ENCODE results near the gene OSBPL3. TPM values are rescaled to one million over a fixed set of nuclear protein-coding genes. Genes with fewer than 3 reads are reported as not detected.
A peak's percentile ranks its signal among the peaks of the same experiment; 100 is the strongest.

OSBPL3 gene
- total and polyA plus RNA-seq, 4 experiments from 2014 or later: 6.9 to 72.7 (median 40.5) TPM

GRCh38 chr7:24784277-24784676 is 195.7 kb downstream of the OSBPL3 start:
- no peaks in the 10 kb centered on the region for H3K27me3 Mint-ChIP-seq
- Histone ChIP-seq H3K4me3 (ENCODE audit: low read length in 2 of 2) (no peak overlapping the region), H3K27ac (ENCODE audit: low read depth, low read length) (no peak overlapping the region), H3K36me3 (ENCODE audit: insufficient read depth, low read length) (no peaks in the 10 kb centered on the region), H3K27me3 (ENCODE audit: insufficient read depth, low read length) (no peaks in the 10 kb centered on the region), H3K4me1 (ENCODE audit: insufficient read depth, low read length) (no peaks in the 10 kb centered on the region), H3K9me3 (ENCODE audit: control insufficient read depth in 1 of 2, low read length in 2 of 2) (no peaks in the 10 kb centered on the region)
- POLR2A ChIA-PET (ENCODE audit: partially characterized antibody): no interaction called here
- H3K27ac Mint-ChIP-seq: no peak overlapping the region
- H3K9me3 Mint-ChIP-seq: peaks cover 0 to 16% (median 2%) of the 10 kb centered on the region in 8 donors
- H3K4me1 Mint-ChIP-seq: no peaks in the 10 kb centered on the region
- no peak overlapping the region for H3K4me3 Mint-ChIP-seq
- CTCF ChIA-PET (ENCODE audit: partially characterized antibody): no interaction called here
- no peak for DNase-seq
- peaks cover 0 to 19% of the 10 kb centered on the region in 2 donors for H3K36me3 Mint-ChIP-seq
- intact Hi-C loops (cut with micrococcal nuclease): no loop called here

DNA sequence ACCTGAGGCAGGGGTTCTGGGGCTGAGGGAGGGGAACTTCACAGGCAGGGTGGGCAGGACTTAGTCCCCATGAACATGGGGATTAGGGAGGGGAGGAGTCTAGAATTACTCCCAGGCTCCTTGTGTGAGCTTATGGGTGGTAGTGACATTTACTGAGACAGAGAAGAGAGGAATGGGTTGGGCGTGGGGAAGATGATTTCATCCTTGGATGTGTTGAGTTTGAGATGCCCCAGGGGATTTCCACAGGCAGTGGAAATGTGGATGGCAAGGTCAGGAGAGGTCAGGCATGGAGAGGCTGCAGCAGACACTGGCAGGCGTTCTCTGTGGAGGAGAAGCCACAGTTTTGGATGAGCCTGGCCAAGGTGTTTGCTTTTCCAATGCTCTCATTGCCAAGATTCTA is 196.3 kb downstream of the OSBPL3 start:
- Mint-ChIP-seq H3K4me3 (no peak overlapping the region), H3K36me3 (peaks cover 0 to 19% of the 10 kb centered on the region in 2 donors), H3K27ac (no peak overlapping the region), H3K9me3 (peaks cover 0 to 16% (median 2%) of the 10 kb centered on the region in 8 donors), H3K4me1 (no peaks in the 10 kb centered on the region), H3K27me3 (no peaks in the 10 kb centered on the region)
- CTCF ChIA-PET (ENCODE audit: partially characterized antibody): no interaction called here
- POLR2A ChIA-PET (ENCODE audit: partially characterized antibody): no interaction called here
- DNase-seq: no peak
- Histone ChIP-seq H3K4me1 (ENCODE audit: insufficient read depth, low read length) (no peaks in the 10 kb centered on the region), H3K27me3 (ENCODE audit: insufficient read depth, low read length) (no peaks in the 10 kb centered on the region), H3K9me3 (ENCODE audit: control insufficient read depth in 1 of 2, low read length in 2 of 2) (no peaks in the 10 kb centered on the region), H3K27ac (ENCODE audit: low read depth, low read length) (no peak overlapping the region), H3K4me3 (ENCODE audit: low read length in 2 of 2) (no peak overlapping the region), H3K36me3 (ENCODE audit: insufficient read depth, low read length) (no peaks in the 10 kb centered on the region)
- intact Hi-C loops (cut with micrococcal nuclease): no loop called here

- Mint-ChIP-seq H3K4me3 (no peak overlapping the region), H3K9me3 (peaks cover 0 to 16% (median 2%) of the 10 kb centered on the region in 8 donors), H3K27ac (peak overlapping the region in 1 of 7 donors; percentile 49), H3K36me3 (peaks cover 0 to 19% of the 10 kb centered on the region in 2 donors), H3K4me1 (no peaks in the 10 kb centered on the region), H3K27me3 (no peaks in the 10 kb centered on the region)
- Histone ChIP-seq H3K4me3 (ENCODE audit: low read length in 2 of 2) (no peak overlapping the region), H3K9me3 (ENCODE audit: control insufficient read depth in 1 of 2, low read length in 2 of 2) (no peaks in the 10 kb centered on the region), H3K27ac (ENCODE audit: low read depth, low read length) (no peak overlapping the region), H3K36me3 (ENCODE audit: insufficient read depth, low read length) (no peaks in the 10 kb centered on the region), H3K27me3 (ENCODE audit: insufficient read depth, low read length) (no peaks in the 10 kb centered on the region), H3K4me1 (ENCODE audit: insufficient read depth, low read length) (no peaks in the 10 kb centered on the region)
- POLR2A ChIA-PET (ENCODE audit: partially characterized antibody): no interaction called here
- no peak for DNase-seq
- intact Hi-C loops (cut with micrococcal nuclease): no loop called here
- CTCF ChIA-PET (ENCODE audit: partially characterized antibody): no interaction called here
Measured at GRCh38 chr7:24781106-24781505, 198.9 kb downstream of the OSBPL3 start.

- no peak for DNase-seq
- H3K27ac Mint-ChIP-seq: no peak overlapping the region
- CTCF ChIA-PET (ENCODE audit: partially characterized antibody): no interaction called here
- no peak overlapping the region for H3K4me3 Mint-ChIP-seq
- POLR2A ChIA-PET (ENCODE audit: partially characterized antibody): no interaction called here
- intact Hi-C loops (cut with micrococcal nuclease): no loop called here
- Histone ChIP-seq H3K9me3 (ENCODE audit: control insufficient read depth in 1 of 2, low read length in 2 of 2) (no peaks in the 10 kb centered on the region), H3K27me3 (ENCODE audit: insufficient read depth, low read length) (no peaks in the 10 kb centered on the region), H3K4me1 (ENCODE audit: insufficient read depth, low read length) (no peaks in the 10 kb centered on the region), H3K36me3 (ENCODE audit: insufficient read depth, low read length) (no peaks in the 10 kb centered on the region), H3K4me3 (ENCODE audit: low read length in 2 of 2) (no peak overlapping the region), H3K27ac (ENCODE audit: low read depth, low read length) (no peak overlapping the region)
- H3K9me3 Mint-ChIP-seq: peaks cover 0 to 10% (median under 1%) of the 10 kb centered on the region in 8 donors
- H3K36me3 Mint-ChIP-seq: peaks cover 0 to 14% of the 10 kb centered on the region in 2 donors
- H3K4me1 Mint-ChIP-seq: no peaks in the 10 kb centered on the region
- no peaks in the 10 kb centered on the region for H3K27me3 Mint-ChIP-seq
Measured at GRCh38 chr7:24779283-24779655, 200.7 kb downstream of the OSBPL3 start.

DNA sequence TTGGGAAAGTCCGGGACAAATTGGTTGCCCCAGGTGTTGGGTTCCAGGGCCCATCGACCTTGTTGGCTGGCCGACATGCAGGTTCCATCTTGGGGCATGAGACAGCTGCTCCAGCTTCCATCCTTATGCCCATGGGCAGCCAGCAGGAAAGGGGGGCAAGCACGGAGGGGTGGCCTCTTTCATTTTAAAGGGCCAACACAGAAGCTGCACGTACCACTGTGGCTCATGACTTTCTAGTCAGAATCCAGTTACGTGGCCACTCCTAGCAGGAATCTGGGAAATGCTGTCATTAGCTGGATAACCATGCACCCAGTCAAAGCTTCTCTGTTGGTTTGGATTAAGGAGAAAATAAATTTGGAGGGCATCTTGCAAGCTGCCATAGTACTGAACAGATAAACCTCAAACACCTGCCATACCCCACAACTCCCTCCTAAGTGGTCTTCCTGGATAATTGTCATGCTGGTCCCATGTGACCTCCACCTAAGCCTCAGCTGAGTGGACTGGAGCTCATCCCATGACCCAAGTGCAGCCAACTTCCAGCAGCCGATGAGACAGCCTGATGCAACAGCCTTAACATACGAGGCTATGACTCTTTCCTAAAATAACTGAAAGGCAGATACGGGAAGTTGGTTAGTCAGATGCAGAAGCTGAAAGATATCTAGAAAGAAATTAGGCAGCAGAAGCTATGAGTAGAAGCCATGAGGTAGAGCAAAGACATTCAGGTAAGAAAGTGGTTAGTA is 201.3 kb downstream of the OSBPL3 start:
- peak overlapping the region in 1 of 7 donors; percentile 15 for H3K27ac Mint-ChIP-seq
- H3K4me1 Mint-ChIP-seq: no peaks in the 10 kb centered on the region
- peaks cover 0 to 6% (median 0%) of the 10 kb centered on the region in 8 donors for H3K9me3 Mint-ChIP-seq
- H3K27me3 Mint-ChIP-seq: no peaks in the 10 kb centered on the region
- Histone ChIP-seq H3K4me3 (ENCODE audit: low read length in 2 of 2) (no peak overlapping the region), H3K4me1 (ENCODE audit: insufficient read depth, low read length) (no peaks in the 10 kb centered on the region), H3K9me3 (ENCODE audit: control insufficient read depth in 1 of 2, low read length in 2 of 2) (no peaks in the 10 kb centered on the region), H3K36me3 (ENCODE audit: insufficient read depth, low read length) (no peaks in the 10 kb centered on the region), H3K27me3 (ENCODE audit: insufficient read depth, low read length) (no peaks in the 10 kb centered on the region), H3K27ac (ENCODE audit: low read depth, low read length) (no peak overlapping the region)
- H3K36me3 Mint-ChIP-seq: peaks cover 0 to 9% of the 10 kb centered on the region in 2 donors
- DNase-seq: no peak
- H3K4me3 Mint-ChIP-seq: no peak overlapping the region
- CTCF ChIA-PET (ENCODE audit: partially characterized antibody): no interaction called here
- POLR2A ChIA-PET (ENCODE audit: partially characterized antibody): no interaction called here
- intact Hi-C loops (cut with micrococcal nuclease): no loop called here

DNA sequence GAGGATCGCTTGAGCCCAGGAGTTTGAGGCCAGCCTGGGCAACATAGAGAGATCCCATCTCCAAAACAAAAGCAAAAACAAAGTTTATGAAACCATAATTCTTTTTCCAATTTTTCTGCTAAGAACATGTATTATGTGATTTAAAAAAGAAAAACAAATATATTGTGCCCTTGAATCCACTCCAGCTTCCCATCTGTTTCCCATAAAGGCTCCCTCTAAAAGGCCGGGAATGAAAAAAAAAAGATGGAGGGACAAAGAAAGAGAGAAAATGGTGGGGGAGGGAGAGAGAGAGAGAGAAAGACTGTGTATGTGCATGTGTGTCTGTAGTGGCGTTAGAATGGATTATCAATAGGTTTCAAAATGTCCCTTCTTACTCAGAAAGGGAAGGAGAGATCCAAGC is 202.2 kb downstream of the OSBPL3 start:
- ChIA-PET POLR2A (ENCODE audit: partially characterized antibody) (no interaction called here), CTCF (ENCODE audit: partially characterized antibody) (no interaction called here)
- Histone ChIP-seq H3K4me1 (ENCODE audit: insufficient read depth, low read length) (no peaks in the 10 kb centered on the region), H3K4me3 (ENCODE audit: low read length in 2 of 2) (no peak overlapping the region), H3K9me3 (ENCODE audit: control insufficient read depth in 1 of 2, low read length in 2 of 2) (no peaks in the 10 kb centered on the region), H3K36me3 (ENCODE audit: insufficient read depth, low read length) (no peaks in the 10 kb centered on the region), H3K27me3 (ENCODE audit: insufficient read depth, low read length) (no peaks in the 10 kb centered on the region), H3K27ac (ENCODE audit: low read depth, low read length) (no peak overlapping the region)
- no peak for DNase-seq
- Mint-ChIP-seq H3K4me3 (no peak overlapping the region), H3K9me3 (peaks cover 0 to 3% (median 0%) of the 10 kb centered on the region in 8 donors), H3K27me3 (no peaks in the 10 kb centered on the region), H3K4me1 (no peaks in the 10 kb centered on the region), H3K36me3 (peaks cover 0 to 2% of the 10 kb centered on the region in 2 donors), H3K27ac (peak overlapping the region in 2 of 7 donors; percentile 55 to 68)
- intact Hi-C loops (cut with micrococcal nuclease): no loop called here

DNA sequence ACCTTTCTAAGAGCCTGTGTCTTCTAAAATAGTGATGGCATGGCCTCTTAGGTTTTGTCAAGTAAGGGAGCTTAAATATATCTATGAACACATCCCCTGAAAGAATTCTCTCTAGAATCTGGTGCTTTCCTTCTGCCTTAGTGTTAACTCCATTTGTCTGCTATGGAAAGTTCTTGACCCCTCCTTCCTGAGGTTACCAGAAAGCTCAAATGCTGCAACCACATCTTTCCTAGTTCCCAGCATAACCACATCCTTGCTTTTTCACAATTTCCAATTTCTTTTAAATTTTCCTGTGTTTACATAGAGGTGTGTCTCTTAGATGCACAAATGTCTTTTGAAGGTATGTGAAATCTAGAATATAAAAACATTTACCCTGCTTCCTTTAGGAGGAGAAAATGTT is 206.3 kb downstream of the OSBPL3 start:
- ChIA-PET POLR2A (ENCODE audit: partially characterized antibody) (no interaction called here), CTCF (ENCODE audit: partially characterized antibody) (no interaction called here)
- H3K9me3 ChIP-seq (ENCODE audit: control insufficient read depth in 1 of 2, low read length in 2 of 2): no peaks in the 10 kb centered on the region
- Mint-ChIP-seq H3K27me3 (peaks cover 3 to 10% of the 10 kb centered on the region in 2 donors), H3K9me3 (peaks cover 0 to 22% (median 14%) of the 10 kb centered on the region in 8 donors), H3K4me1 (no peaks in the 10 kb centered on the region), H3K36me3 (peaks cover 0 to 11% of the 10 kb centered on the region in 2 donors), H3K4me3 (no peak overlapping the region), H3K27ac (peak overlapping the region in 1 of 7 donors; percentile 36)
- H3K4me3 ChIP-seq (ENCODE audit: low read length in 2 of 2): no peak overlapping the region
- intact Hi-C loops (cut with micrococcal nuclease): no loop called here
- H3K4me1 ChIP-seq (ENCODE audit: insufficient read depth, low read length): no peaks in the 10 kb centered on the region
- no peak for DNase-seq
- H3K27me3 ChIP-seq (ENCODE audit: insufficient read depth, low read length): no peaks in the 10 kb centered on the region
- H3K36me3 ChIP-seq (ENCODE audit: insufficient read depth, low read length): no peaks in the 10 kb centered on the region
- no peak overlapping the region for H3K27ac ChIP-seq (ENCODE audit: low read depth, low read length)
